Measurements from ENCODE around the gene HRCT1.

The HRCT1 gene

DNA sequence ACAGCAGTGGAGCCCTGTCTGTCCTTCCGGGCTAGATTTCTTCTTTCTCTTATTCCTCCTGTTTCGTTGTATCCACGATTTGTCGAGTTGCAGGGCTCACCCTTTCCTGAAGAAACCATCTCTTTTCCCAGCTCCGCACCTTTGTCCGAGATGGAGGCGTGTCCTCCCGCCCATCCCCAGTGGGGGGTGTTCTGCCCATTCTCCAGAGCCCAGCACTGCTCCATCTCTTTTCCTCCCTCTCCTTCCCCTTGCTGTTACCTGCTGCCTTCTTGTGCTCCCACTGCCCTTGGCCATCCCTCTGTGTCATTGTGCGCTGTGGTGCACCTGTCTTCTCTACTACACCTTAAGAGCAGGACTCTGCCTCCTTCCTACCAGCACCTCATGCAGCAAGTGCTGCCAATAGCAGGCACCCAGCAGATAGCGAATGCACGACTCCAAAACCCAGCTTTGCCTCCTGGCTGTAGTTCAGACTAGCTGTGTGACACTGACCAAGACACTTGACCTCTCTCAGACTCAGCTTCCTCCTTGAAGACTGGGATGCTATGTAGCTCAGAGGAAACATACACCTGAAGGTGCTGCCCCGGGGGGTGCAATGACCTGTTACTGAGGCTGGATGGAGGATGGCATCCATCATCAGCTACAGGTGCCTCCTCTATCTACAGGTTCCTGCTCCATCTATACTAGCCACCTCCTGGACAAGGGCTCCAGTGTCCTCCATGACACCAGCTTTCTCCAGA is 44.7 kb upstream of the HRCT1 start:
- TF ChIP-seq, protein P1, sequence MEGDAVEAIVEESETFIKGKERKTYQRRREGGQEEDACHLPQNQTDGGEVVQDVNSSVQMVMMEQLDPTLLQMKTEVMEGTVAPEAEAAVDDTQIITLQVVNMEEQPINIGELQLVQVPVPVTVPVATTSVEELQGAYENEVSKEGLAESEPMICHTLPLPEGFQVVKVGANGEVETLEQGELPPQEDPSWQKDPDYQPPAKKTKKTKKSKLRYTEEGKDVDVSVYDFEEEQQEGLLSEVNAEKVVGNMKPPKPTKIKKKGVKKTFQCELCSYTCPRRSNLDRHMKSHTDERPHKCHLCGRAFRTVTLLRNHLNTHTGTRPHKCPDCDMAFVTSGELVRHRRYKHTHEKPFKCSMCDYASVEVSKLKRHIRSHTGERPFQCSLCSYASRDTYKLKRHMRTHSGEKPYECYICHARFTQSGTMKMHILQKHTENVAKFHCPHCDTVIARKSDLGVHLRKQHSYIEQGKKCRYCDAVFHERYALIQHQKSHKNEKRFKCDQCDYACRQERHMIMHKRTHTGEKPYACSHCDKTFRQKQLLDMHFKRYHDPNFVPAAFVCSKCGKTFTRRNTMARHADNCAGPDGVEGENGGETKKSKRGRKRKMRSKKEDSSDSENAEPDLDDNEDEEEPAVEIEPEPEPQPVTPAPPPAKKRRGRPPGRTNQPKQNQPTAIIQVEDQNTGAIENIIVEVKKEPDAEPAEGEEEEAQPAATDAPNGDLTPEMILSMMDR (conservative IDR thresholded peaks at IDR 0.05; ENCODE audit: low read length): no peak
- no peak for DNase-seq (ENCODE audit: low read depth)

GRCh38 chr9:35862328-35862727 is 43.7 kb upstream of the HRCT1 start:
- TF ChIP-seq, protein P1 (conservative IDR thresholded peaks at IDR 0.05; ENCODE audit: low read length): no peak
- no peak overlapping the region for H3K4me3 ChIP-seq (ENCODE audit: low read length)
- no peak for DNase-seq (ENCODE audit: low read depth)

More for the DNA sequence above, 44.7 kb upstream of the HRCT1 start:
- H3K4me3 ChIP-seq (ENCODE audit: low read length): no peak overlapping the region

DNA sequence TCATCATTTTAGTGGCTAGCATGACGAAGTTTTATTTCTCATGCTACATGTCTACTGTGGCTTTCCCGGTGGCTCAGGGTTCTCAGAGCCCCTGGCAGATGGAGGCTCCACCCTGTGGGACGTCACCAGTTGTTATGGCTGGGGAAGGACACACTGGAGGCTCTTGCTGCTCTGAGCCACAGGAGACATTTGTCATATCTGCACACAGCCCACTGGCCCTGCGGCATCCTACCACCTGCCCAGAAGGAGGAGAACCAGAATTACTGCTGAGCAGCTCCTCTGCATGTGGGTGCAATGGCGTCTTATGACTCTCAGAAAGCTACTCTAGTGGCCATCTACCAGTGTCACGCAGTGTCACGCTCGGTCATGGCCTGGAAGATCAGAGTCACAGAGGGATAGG is 42.4 kb upstream of the HRCT1 start:
- no peak for DNase-seq (ENCODE audit: low read depth)
- TF ChIP-seq, protein P1 (conservative IDR thresholded peaks at IDR 0.05; ENCODE audit: low read length): no peak
- H3K4me3 ChIP-seq (ENCODE audit: low read length): no peak overlapping the region

- DNase-seq (ENCODE audit: low read depth): no peak
- no peak overlapping the region for H3K4me3 ChIP-seq (ENCODE audit: low read length)
- TF ChIP-seq, protein P1 (conservative IDR thresholded peaks at IDR 0.05; ENCODE audit: low read length): no peak
Measured at GRCh38 chr9:35864695-35865255, 41.2 kb upstream of the HRCT1 start.

DNA sequence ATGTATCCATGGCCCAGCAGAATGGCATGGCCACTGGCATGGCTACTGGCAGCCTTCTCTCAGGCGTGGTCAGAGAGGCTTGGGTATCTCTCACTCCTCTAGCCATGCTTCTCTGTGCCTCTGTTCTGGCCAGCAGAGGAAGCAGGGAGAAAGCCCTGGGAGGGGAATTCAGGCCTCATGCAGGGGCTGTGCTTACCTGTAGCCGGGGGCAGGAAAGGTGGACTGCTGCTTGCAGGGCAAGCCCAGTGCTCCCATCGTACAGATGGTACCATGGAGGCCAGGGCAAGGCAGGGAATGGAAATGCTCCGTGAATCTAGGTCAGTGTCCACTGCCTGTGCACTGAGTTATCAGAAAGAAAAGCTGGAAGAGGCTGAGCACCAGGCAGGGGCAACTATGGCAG is 38.5 kb upstream of the HRCT1 start:
- H3K4me3 ChIP-seq (ENCODE audit: low read length): no peak overlapping the region
- TF ChIP-seq, protein P1 (conservative IDR thresholded peaks at IDR 0.05; ENCODE audit: low read length): no peak
- no peak for DNase-seq (ENCODE audit: low read depth)

- H3K4me3 ChIP-seq (ENCODE audit: low read length): no peak overlapping the region
- DNase-seq (ENCODE audit: low read depth): no peak
- TF ChIP-seq, protein P1 (conservative IDR thresholded peaks at IDR 0.05; ENCODE audit: low read length): no peak
Measured at GRCh38 chr9:35868933-35869332, 37.1 kb upstream of the HRCT1 start.

- no peak overlapping the region for H3K4me3 ChIP-seq (ENCODE audit: low read length)
- DNase-seq (ENCODE audit: low read depth): no peak
- TF ChIP-seq, protein P1 (conservative IDR thresholded peaks at IDR 0.05; ENCODE audit: low read length): no peak
Measured at GRCh38 chr9:35869621-35870216, 36.3 kb upstream of the HRCT1 start.
